ENCODE measurements around the gene MMP14. TPM values are rescaled to one million over a fixed set of nuclear protein-coding genes. Genes with fewer than 3 reads are reported as not detected.
A peak's percentile ranks its signal among the peaks of the same experiment; 100 is the strongest.

The MMP14 gene
- total RNA-seq, 1 donor from 2014 or later, result 490 TPM

GRCh38 chr14:22886500-22887259, 50.3 kb downstream of the MMP14 start:
- H3K4me3 Mint-ChIP-seq (ENCODE audit: unreplicated experiment), result peak overlapping the region; percentile 94
- TF ChIP-seq CTCF (IDR thresholded peaks at IDR 0.05), result peak; percentile 19
- H3K27ac Mint-ChIP-seq (ENCODE audit: unreplicated experiment), result peak overlapping the region; percentile 91
- no peaks in the 10 kb centered on the region for H3K9me3 Mint-ChIP-seq (ENCODE audit: unreplicated experiment)
- H3K27me3 Mint-ChIP-seq (ENCODE audit: unreplicated experiment), result no peaks in the 10 kb centered on the region
- H3K36me3 Mint-ChIP-seq (ENCODE audit: unreplicated experiment), result no peaks in the 10 kb centered on the region
- DNase-seq (ENCODE audit: extremely low spot score, unreplicated experiment), result no peak
- peaks cover 18% of the 10 kb centered on the region for H3K4me1 Mint-ChIP-seq (ENCODE audit: unreplicated experiment)

- H3K4me3 Mint-ChIP-seq (ENCODE audit: unreplicated experiment), result peak overlapping the region; percentile 94
- peaks cover 2% of the 10 kb centered on the region for H3K36me3 Mint-ChIP-seq (ENCODE audit: unreplicated experiment)
- TF ChIP-seq CTCF (IDR thresholded peaks at IDR 0.05), result no peak
- no peaks in the 10 kb centered on the region for H3K9me3 Mint-ChIP-seq (ENCODE audit: unreplicated experiment)
- peaks cover 15% of the 10 kb centered on the region for H3K4me1 Mint-ChIP-seq (ENCODE audit: unreplicated experiment)
- DNase-seq (ENCODE audit: extremely low spot score, unreplicated experiment), result no peak
- no peaks in the 10 kb centered on the region for H3K27me3 Mint-ChIP-seq (ENCODE audit: unreplicated experiment)
- peak overlapping the region; percentile 91 for H3K27ac Mint-ChIP-seq (ENCODE audit: unreplicated experiment)
Observed at GRCh38 chr14:22887260-22887989, 51.0 kb downstream of the MMP14 start.

GRCh38 chr14:22887990-22888378, 51.6 kb downstream of the MMP14 start:
- TF ChIP-seq CTCF (IDR thresholded peaks at IDR 0.05), result no peak
- no peak overlapping the region for H3K27ac Mint-ChIP-seq (ENCODE audit: unreplicated experiment)

GRCh38 chr14:22888662-22889061, 52.3 kb downstream of the MMP14 start:
- no peak for TF ChIP-seq CTCF (IDR thresholded peaks at IDR 0.05)
- no peak for DNase-seq (ENCODE audit: extremely low spot score, unreplicated experiment)
- Mint-ChIP-seq H3K9me3 (ENCODE audit: unreplicated experiment) (no peaks in the 10 kb centered on the region), H3K27me3 (ENCODE audit: unreplicated experiment) (no peaks in the 10 kb centered on the region), H3K27ac (ENCODE audit: unreplicated experiment) (no peak overlapping the region), H3K4me3 (ENCODE audit: unreplicated experiment) (no peak overlapping the region), H3K36me3 (ENCODE audit: unreplicated experiment) (peaks cover 2% of the 10 kb centered on the region), H3K4me1 (ENCODE audit: unreplicated experiment) (peaks cover 15% of the 10 kb centered on the region)

More at GRCh38 chr14:22887990-22888378, 51.6 kb downstream of the MMP14 start:
- Mint-ChIP-seq H3K4me1 (ENCODE audit: unreplicated experiment) (peaks cover 15% of the 10 kb centered on the region), H3K4me3 (ENCODE audit: unreplicated experiment) (peak overlapping the region; percentile 26), H3K27me3 (ENCODE audit: unreplicated experiment) (no peaks in the 10 kb centered on the region), H3K9me3 (ENCODE audit: unreplicated experiment) (no peaks in the 10 kb centered on the region), H3K36me3 (ENCODE audit: unreplicated experiment) (peaks cover 2% of the 10 kb centered on the region)
- no peak for DNase-seq (ENCODE audit: extremely low spot score, unreplicated experiment)

- no peak for DNase-seq (ENCODE audit: extremely low spot score, unreplicated experiment)
- Mint-ChIP-seq H3K27ac (ENCODE audit: unreplicated experiment) (no peak overlapping the region), H3K9me3 (ENCODE audit: unreplicated experiment) (no peaks in the 10 kb centered on the region), H3K4me1 (ENCODE audit: unreplicated experiment) (peaks cover 15% of the 10 kb centered on the region), H3K36me3 (ENCODE audit: unreplicated experiment) (peaks cover 2% of the 10 kb centered on the region), H3K4me3 (ENCODE audit: unreplicated experiment) (no peak overlapping the region), H3K27me3 (ENCODE audit: unreplicated experiment) (no peaks in the 10 kb centered on the region)
- TF ChIP-seq CTCF (IDR thresholded peaks at IDR 0.05), result no peak
Observed at GRCh38 chr14:22890416-22890815, 54.0 kb downstream of the MMP14 start.
